Astrocyte (in vitro differentiated cells and primary cell): ENCODE measurements around the gene FUT4.

Source experiments
- EZH2 ChIP-seq: IDR thresholded peaks from 2 replicates; pipeline ENCODE4 v1.6.1; 2012; ENCODE audit warnings: mild to moderate bottlenecking, low read length, inconsistent platforms; ENCODE audit not compliant: insufficient read depth
- TF ChIP-seq, protein P1 (sequence below): IDR thresholded peaks from 2 replicates; pipeline ENCODE4 v1.5.1; 2011; ENCODE audit warnings: low read depth, mild to moderate bottlenecking, inconsistent platforms, low read length, moderate library complexity; ENCODE audit not compliant: insufficient read depth

DNA sequence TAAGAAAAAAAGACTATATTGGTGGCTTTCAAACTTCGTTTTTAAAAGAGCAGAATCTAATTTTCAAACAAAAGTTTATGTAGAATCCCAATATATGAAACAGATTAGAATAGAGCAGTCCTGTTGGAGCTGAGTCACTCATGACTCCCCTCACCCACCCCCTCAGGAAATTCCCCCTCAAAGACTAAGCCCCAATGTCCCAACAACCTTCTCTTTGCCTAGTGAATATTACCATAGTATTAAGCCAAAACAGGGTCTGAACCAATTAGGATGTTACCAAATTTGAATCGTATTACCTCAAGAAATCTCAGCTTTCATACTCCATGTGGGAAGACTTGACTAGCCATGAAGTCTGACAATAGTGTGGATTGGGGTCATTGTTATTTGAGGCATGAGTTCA, 15.6 kb downstream of the FUT4 start:
- TF ChIP-seq, protein P1, sequence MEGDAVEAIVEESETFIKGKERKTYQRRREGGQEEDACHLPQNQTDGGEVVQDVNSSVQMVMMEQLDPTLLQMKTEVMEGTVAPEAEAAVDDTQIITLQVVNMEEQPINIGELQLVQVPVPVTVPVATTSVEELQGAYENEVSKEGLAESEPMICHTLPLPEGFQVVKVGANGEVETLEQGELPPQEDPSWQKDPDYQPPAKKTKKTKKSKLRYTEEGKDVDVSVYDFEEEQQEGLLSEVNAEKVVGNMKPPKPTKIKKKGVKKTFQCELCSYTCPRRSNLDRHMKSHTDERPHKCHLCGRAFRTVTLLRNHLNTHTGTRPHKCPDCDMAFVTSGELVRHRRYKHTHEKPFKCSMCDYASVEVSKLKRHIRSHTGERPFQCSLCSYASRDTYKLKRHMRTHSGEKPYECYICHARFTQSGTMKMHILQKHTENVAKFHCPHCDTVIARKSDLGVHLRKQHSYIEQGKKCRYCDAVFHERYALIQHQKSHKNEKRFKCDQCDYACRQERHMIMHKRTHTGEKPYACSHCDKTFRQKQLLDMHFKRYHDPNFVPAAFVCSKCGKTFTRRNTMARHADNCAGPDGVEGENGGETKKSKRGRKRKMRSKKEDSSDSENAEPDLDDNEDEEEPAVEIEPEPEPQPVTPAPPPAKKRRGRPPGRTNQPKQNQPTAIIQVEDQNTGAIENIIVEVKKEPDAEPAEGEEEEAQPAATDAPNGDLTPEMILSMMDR: no peak
- no peak for TF ChIP-seq EZH2
